ENCODE data around the gene EYS.
"Not testable (repeated sequence)": the region's sequence is repeated elsewhere in the genome, so short reads cannot be mapped to it uniquely, and the experiment has no call there.

Gene EYS

GRCh38 chr6:65449926-65450325 lies 257.1 kb downstream of the EYS start:
- no peak for DNase-seq

GRCh38 chr6:65448866-65449265 lies 258.2 kb downstream of the EYS start:
- no peak for DNase-seq

GRCh38 chr6:65436281-65436680 lies 270.7 kb downstream of the EYS start:
- DNase-seq: no peak

DNA sequence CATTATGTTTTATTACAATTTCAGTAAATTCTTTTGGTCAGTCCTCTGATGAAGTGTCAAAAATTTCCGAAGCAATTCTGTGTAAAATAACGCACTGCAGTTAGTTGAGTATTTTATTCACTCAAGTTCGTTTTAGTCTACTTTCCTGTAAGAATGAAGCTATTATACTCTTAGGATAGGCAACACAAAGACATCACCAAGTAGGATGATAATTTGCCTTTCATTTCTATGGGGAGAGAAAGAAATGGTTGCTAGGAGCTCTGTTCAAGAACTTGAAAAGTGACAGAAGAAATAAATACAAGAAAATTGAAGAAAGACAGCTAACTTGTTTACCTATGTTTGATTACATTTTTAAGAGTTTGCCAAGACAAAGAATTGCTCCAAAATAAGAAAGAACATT lies 290.4 kb downstream of the EYS start:
- no peak for DNase-seq

DNA sequence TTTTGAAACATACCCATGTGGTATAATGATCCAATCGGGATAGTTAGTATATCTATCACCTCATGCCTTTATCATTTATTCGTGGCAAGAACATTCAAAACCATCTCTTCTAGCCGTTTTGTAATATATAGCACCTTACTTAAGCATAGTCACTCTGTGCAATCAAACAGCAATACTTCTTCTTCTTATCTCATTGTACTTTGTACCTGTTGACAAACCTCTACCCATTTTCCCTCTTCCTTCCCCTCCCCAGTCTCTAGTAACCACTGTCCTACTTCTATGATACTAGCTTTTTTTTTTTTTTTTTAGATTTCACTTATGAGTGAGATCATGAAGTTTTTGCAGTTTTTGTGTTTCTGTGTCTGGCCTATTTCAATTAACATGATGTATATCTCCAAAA lies 296.7 kb downstream of the EYS start:
- DNase-seq: no peak

DNA sequence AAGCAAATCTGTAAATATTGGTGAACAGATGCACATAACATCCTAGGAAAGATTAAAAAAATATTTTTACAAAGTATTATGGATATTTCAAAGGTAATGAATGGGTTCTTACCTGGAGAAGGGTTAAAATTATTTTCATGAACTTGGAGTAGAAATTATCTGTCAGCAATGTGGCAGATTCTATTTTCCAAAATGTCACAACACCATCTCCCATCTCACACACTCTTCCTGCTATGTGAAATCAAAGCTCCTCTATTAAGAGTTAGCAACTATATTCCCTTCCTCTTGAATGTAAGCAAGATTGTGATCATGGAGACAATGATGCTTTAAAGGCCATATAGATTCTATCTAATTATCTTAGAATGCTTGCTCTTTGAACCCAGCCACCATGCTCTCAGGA lies 304.5 kb downstream of the EYS start:
- no peak for DNase-seq

GRCh38 chr6:65399355-65400084 lies 307.5 kb downstream of the EYS start:
- DNase-seq: no peak

DNA sequence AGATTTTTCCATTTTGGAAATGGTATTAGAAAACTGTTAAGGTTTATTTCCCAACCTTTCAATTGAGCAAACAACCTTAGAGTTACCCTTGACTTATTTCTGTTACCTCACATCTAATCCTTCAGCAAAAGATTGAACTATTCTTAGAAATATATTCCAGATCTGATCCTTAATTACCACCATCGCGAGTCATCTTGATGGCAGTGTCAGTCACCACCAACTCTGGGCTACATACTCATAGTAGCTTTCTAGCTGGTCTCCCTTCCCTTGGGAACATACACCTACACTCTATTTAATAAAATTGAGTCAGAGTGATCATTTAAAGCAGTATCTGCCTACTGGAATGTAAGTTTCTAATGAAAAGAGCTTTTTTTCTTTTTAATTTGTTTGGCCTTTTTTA lies 308.2 kb downstream of the EYS start:
- no peak for DNase-seq

GRCh38 chr6:65350530-65350929 lies 356.5 kb downstream of the EYS start:
- DNase-seq: no peak

- DNase-seq: not testable (repeated sequence)
These were observed 404.4 kb downstream of the EYS start for GRCh38 chr6:65302655-65303054.

DNA sequence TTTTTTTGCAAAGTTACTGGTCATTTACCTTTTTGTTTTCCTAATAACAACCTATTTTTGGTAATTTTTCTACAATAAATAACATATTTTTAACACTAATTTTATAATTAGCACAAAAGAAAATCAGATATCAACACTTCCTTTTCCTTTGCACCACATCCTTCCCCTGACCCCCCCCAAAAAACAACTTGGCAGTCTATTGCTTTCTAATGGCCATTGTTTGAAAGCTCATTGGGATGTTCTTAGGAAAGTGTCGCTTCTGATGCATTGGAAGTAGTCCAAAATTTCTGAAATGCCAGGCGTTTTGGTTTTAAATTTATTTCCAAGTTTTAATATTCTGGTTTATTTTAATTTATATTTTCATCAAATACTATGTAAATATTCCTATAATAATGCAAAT lies 407.8 kb downstream of the EYS start:
- DNase-seq: no peak

- no peak for DNase-seq
These were observed 411.2 kb downstream of the EYS start for GRCh38 chr6:65295812-65296211.

- no peak for DNase-seq
These were observed 417.5 kb downstream of the EYS start for GRCh38 chr6:65289491-65289890.

GRCh38 chr6:65285275-65285674 lies 421.8 kb downstream of the EYS start:
- DNase-seq: no peak

DNA sequence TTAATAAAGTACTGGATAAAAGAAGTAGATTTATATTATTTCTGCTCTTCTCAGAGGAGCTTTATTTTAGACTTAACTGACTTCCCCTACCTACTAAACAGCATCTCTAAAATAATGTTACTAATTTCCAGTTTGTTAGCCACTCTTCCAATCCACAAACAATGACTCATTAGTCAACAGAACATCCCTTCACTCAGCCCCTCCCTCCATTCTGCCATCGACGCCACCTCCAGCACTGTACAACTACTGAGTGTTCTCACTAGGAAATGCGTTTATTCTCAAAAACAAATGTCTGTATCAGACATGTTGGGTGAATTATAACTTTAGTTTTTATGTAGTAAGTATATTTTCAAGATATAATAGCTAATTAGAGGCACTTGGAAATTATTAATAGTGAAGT lies 427.0 kb downstream of the EYS start:
- DNase-seq: no peak

- no peak for DNase-seq
These were observed 444.8 kb downstream of the EYS start for GRCh38 chr6:65262241-65262640.

GRCh38 chr6:65259982-65260381 lies 447.0 kb downstream of the EYS start:
- DNase-seq: no peak

- DNase-seq: no peak
These were observed 448.0 kb downstream of the EYS start for GRCh38 chr6:65259059-65259458.

GRCh38 chr6:65253041-65253440 lies 454.0 kb downstream of the EYS start:
- DNase-seq: no peak

- DNase-seq: no peak
These were observed 458.9 kb downstream of the EYS start for GRCh38 chr6:65248101-65248610.

DNA sequence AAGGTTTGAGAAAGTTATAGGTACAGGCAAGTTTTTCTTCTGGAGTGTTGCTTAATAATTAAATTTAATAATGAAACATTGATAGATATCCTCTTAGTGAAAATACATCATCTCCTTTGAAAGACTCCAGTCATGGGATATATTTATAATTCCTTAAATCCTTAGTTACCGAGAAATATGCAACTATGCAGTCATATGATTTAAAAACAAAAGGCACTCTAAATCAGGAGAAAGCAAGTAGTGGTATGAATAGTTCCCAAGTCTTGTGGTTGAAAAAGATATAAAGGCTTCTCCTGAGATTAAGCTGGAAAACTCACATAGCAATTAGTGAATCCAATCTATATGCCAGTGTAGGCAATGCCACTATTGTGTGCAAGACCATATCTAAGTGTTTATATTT lies 475.4 kb downstream of the EYS start:
- DNase-seq: no peak

- DNase-seq: no peak
These were observed 477.2 kb downstream of the EYS start for GRCh38 chr6:65229825-65230224.

DNA sequence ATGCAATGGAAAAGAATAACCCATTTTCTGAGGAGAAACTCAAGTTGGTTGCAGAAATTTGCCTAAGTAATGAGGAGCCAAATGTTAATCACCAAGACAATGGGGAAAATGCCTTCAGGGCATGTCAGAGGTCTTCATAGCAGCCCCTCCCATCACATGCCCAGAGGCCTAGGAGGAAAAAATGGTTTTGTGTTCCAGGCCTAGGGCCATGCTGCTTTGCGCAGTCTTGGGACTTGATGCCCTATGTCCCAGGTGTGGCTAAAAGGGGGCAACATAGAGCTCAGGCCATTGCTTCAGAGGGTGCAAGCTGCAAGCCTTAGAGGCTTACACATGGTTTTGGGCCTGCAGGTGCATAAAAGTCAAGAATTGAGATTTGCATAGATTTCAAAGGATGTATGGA lies 485.9 kb downstream of the EYS start:
- DNase-seq: no peak

DNA sequence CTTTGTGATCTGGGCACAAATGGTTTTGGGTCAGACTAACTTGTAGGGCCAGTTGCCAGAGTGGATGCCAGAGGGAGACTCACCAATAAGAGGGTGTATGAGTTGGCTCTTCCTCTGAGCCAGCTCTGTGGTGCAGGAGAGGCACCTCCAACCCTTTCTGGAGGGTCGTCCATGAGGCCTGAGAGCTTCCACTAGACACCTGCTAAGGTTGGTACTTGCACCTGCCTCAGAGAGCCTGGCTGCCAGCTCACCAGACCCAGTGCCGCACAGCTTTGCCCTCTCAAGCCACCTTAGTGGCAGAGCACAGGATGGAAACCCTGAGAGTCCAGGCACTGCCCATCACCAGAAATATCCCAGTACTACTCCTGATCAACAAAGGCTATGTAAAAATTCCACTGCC lies 504.3 kb downstream of the EYS start:
- DNase-seq: no peak

DNA sequence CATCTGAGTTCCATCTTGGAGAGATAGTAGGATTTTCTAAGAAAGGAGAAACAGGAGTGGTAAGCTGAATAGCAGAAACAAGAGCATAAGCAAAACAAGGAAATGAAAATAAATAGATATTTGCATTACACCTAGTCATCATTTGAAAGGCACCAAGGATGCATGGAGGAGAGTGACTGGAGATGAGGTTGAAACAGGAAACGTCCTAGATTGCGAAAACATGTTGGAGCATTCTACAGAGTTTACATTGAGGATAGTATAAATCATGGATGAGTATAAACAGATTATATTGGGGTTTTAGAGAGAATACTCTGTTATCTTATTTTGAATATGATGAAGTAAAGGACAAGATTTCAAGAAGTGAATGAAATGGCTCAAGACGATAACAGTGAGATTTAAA lies 507.3 kb downstream of the EYS start:
- DNase-seq: no peak
